Measurements from ENCODE around the gene PTGER3.

The PTGER3 gene

GRCh38 chr1:70973754-70974153, 73.9 kb downstream of the PTGER3 start:
- DNase-seq (ENCODE audit: low spot score), result no peak
- TF ChIP-seq, protein P1, sequence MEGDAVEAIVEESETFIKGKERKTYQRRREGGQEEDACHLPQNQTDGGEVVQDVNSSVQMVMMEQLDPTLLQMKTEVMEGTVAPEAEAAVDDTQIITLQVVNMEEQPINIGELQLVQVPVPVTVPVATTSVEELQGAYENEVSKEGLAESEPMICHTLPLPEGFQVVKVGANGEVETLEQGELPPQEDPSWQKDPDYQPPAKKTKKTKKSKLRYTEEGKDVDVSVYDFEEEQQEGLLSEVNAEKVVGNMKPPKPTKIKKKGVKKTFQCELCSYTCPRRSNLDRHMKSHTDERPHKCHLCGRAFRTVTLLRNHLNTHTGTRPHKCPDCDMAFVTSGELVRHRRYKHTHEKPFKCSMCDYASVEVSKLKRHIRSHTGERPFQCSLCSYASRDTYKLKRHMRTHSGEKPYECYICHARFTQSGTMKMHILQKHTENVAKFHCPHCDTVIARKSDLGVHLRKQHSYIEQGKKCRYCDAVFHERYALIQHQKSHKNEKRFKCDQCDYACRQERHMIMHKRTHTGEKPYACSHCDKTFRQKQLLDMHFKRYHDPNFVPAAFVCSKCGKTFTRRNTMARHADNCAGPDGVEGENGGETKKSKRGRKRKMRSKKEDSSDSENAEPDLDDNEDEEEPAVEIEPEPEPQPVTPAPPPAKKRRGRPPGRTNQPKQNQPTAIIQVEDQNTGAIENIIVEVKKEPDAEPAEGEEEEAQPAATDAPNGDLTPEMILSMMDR (IDR thresholded peaks at IDR 0.05; ENCODE audit: extremely low read depth, missing control alignments), result no peak

DNA sequence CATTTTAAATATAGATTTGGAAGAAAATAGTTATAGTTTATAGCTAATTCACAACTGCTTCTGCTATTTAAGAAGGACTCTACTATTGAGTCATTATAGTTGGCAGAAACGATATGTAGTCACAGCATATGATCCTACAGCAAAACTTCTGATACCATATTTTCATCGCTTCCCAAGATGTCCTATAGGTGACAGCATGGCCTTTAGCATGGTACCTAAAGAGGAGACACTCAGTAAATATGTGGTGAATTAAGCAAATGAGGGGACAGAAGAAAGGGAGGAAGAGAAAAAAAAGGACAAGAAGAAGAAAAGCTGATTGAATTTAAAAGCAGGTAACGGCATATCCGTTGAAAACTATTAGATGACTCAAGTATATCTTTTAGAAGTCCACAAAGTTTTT, 77.2 kb downstream of the PTGER3 start:
- DNase-seq (ENCODE audit: low spot score), result no peak

DNA sequence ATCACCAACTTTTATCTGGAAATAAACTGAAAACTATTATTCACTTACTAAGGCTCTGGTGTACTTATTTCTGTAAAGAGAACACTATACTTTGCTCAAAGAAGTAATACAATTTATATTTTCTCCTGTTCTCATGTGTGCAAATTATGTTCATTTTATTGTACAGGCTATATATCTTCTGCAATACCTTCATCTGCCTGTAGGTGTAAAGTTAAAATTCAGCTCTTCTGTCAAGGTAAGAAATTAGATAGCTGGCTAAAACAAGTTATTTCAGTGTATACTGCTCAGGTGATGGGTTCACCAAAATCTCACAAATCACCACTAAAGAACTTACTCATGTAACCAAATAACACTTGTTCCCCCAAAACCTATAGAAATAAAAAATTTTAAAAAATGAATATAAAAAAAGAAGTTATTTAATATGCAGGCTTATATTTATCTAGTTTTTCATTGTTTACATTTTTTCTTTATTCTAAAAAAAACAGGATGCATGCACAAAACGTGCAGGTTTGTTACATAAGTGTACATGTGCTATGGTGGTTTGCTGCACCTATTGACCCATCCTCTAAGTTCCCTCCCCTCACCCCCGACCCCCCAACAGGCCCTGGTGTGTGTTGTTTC, 81.5 kb downstream of the PTGER3 start:
- no peak for DNase-seq (ENCODE audit: low spot score)

More for the DNA sequence above, 77.2 kb downstream of the PTGER3 start:
- TF ChIP-seq, protein P1 (IDR thresholded peaks at IDR 0.05; ENCODE audit: extremely low read depth, missing control alignments), result no peak

GRCh38 chr1:70963374-70963773, 84.2 kb downstream of the PTGER3 start:
- DNase-seq (ENCODE audit: low spot score), result no peak
- TF ChIP-seq, protein P1 (IDR thresholded peaks at IDR 0.05; ENCODE audit: extremely low read depth, missing control alignments), result no peak

More for the DNA sequence above, 81.5 kb downstream of the PTGER3 start:
- TF ChIP-seq, protein P1 (IDR thresholded peaks at IDR 0.05; ENCODE audit: extremely low read depth, missing control alignments), result no peak

DNA sequence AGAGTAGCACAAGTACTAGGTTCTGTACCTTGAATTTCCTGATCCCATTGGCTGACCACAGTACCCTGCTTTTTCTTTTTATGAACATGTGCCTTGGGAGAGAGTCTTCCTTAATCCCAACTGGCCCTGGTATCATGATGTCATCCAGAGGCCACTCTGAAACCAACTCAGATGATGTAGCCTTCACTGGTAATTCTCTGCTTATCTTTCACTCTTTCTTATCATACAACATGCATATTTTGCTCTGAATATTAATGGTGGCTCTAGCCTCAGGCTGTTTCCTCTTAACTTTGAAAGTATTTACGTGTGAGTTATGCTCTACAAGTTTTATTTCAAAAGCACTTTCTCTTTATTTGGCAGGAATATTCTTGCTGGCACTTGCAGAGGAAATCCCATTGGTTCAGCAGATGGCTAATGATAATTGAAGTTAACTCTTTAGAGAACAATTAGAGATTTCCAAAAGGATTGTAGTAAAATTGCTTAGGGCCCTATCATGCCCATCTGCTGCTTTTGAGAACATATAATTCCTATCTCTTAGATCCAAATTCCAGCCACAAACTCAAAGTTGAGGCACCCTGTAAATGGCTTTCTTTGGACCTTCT, 86.1 kb downstream of the PTGER3 start:
- no peak for DNase-seq (ENCODE audit: low spot score)
- TF ChIP-seq, protein P1 (IDR thresholded peaks at IDR 0.05; ENCODE audit: extremely low read depth, missing control alignments), result no peak

DNA sequence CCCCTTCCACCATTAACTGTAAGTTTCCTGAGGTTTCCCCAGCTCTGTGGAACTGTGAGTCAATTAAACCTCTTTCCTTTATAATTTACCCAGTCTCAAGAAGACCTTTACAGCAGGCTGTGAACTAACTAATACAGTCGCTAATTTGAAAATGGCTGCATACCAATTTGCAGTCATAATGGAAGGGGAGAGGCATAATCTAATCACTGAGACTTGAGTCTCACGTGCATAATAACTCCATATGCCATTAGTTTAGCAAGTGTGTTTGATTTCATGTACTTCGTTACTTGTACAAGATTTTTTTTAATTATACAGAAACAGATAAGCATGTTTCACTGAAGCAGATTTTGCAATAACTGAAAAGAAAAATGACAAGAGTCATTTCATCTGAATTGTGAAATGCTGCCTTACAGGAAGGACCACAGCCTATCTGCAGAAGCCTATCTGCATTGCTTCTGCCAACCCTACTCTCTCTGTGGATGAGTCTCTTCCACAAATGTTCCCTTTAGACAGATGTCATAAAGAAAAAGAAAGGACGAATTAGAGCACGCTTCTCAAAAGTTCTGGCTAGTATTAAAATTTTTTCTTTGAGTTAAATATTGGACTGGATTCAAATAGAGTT, 99.1 kb downstream of the PTGER3 start:
- TF ChIP-seq, protein P1 (IDR thresholded peaks at IDR 0.05; ENCODE audit: extremely low read depth, missing control alignments), result no peak
- DNase-seq (ENCODE audit: low spot score), result no peak

- TF ChIP-seq, protein P1 (IDR thresholded peaks at IDR 0.05; ENCODE audit: extremely low read depth, missing control alignments), result no peak
- DNase-seq (ENCODE audit: low spot score), result no peak
These were observed 99.8 kb downstream of the PTGER3 start for GRCh38 chr1:70947835-70948234.

Data from GM20000 (cell line).